ENCODE measurements around the gene CLASP1.

CLASP1 gene

DNA sequence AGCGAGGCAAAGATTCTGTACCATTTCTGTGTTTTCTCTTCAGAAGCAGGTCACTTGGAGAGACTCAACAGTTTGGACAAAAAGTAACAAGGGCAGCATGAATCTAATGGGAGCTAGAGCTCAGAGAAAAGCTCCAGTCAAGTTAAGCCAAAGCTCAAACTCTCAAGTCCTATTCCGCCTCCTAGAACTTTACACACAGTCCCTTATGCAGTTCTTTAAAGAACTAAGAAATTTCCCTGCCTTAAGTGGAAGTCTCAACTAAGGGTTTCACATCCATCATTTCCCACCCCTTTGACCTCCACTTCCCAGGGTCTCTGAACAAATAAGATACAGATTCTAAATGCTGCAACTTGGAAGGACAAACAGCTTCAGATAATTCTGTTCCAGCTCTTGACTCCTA, 239.9 kb downstream of the CLASP1 start:
- H3K4me1 ChIP-seq (ENCODE audit: insufficient read depth, low read length): no peaks in the 10 kb centered on the region
- H3K27me3 ChIP-seq (ENCODE audit: insufficient read depth, low read length): no peaks in the 10 kb centered on the region
- H2AFZ ChIP-seq (ENCODE audit: low read depth, low read length): no peak overlapping the region
- H3K36me3 ChIP-seq (ENCODE audit: insufficient read depth, low read length): peaks cover 49% of the 10 kb centered on the region
- H3K4me3 ChIP-seq (ENCODE audit: low read length): no peak overlapping the region
- H3K9me3 ChIP-seq (ENCODE audit: low read length): no peaks in the 10 kb centered on the region

DNA sequence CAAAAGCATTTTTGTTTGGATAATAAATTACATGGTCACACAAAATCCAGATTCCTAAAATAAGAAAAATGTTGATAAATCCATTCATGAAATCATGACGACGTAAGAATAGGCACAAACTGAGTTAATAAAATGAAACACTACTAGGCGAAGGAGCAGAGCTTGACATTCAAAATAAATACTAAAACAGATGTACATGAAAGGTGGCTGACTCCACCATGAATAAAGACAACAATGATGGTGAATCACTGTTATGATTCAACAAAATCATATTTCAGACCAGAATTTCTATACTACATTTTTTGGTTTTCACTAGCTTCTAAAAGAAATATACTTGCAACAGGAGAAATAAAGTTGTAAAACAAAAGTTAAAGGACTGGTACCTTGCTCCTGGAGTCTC, 240.6 kb downstream of the CLASP1 start:
- Histone ChIP-seq H3K4me1 (ENCODE audit: insufficient read depth, low read length) (no peaks in the 10 kb centered on the region), H3K27me3 (ENCODE audit: insufficient read depth, low read length) (no peaks in the 10 kb centered on the region), H3K9me3 (ENCODE audit: low read length) (no peaks in the 10 kb centered on the region), H3K4me3 (ENCODE audit: low read length) (no peak overlapping the region), H3K36me3 (ENCODE audit: insufficient read depth, low read length) (peaks cover 49% of the 10 kb centered on the region), H2AFZ (ENCODE audit: low read depth, low read length) (no peak overlapping the region)

DNA sequence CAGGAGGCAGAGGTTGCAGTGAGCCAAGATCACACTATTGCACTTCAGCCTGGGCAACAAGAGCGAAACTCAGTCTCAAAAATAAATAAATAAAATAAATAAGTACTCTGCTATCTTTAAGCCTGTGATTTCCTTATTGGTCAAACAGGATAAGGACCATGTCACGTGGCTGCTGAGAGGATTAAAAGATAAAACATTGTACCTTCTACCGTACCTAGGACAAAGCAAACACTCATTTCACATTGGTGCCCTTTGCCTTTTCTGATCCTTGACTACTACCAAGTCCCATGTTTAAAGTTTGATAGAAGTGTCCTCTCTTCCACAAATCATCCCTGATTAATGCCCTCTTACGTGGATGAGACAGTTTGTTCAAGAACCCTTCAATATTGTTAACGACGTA, 244.0 kb downstream of the CLASP1 start:
- Histone ChIP-seq H3K36me3 (ENCODE audit: insufficient read depth, low read length) (peaks cover 71% of the 10 kb centered on the region), H3K4me1 (ENCODE audit: insufficient read depth, low read length) (no peaks in the 10 kb centered on the region), H3K9me3 (ENCODE audit: low read length) (no peaks in the 10 kb centered on the region), H3K27me3 (ENCODE audit: insufficient read depth, low read length) (no peaks in the 10 kb centered on the region), H2AFZ (ENCODE audit: low read depth, low read length) (no peak overlapping the region), H3K4me3 (ENCODE audit: low read length) (no peak overlapping the region)

DNA sequence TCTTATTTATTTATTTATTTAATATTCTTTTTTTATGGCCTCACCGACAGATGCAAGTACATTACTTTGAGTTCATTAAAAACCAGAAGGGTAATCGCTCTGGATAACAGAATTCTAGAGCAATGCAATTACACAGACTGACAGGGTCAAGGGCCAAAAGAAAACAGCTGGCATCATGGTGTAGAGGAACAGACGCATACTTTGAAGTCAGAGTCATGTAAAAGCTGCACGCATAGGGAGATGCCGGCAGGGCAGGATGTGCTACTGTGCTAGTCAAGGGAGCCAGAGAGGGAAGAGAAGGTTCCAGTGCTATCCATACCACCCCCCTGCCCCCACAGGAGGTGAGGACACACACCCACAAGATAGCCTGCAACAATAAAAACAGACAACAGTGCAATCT, 249.1 kb downstream of the CLASP1 start:
- H3K27me3 ChIP-seq (ENCODE audit: insufficient read depth, low read length): no peaks in the 10 kb centered on the region
- no peak overlapping the region for H3K4me3 ChIP-seq (ENCODE audit: low read length)
- no peaks in the 10 kb centered on the region for H3K4me1 ChIP-seq (ENCODE audit: insufficient read depth, low read length)
- no peak overlapping the region for H2AFZ ChIP-seq (ENCODE audit: low read depth, low read length)
- peaks cover 67% of the 10 kb centered on the region for H3K36me3 ChIP-seq (ENCODE audit: insufficient read depth, low read length)
- no peaks in the 10 kb centered on the region for H3K9me3 ChIP-seq (ENCODE audit: low read length)

DNA sequence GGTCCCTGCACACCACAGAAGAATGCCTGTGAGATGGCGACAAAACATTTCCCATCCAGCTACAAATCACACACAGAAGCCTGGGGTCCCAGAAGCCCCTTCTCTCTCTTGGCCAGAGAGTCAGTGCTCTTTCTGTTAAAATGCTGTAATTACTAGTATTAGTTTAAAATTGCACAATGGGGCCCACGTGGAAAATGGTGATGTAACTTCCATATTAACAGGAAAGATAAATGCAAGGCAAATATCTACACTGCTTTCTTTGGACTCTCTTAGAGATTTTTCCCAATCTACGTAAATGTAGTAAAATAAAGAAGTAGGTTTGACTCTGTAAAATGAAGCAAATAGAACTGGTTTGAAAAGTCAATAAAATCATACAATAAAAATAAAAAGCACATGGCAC, 250.4 kb downstream of the CLASP1 start:
- no peaks in the 10 kb centered on the region for H3K4me1 ChIP-seq (ENCODE audit: insufficient read depth, low read length)
- H3K27me3 ChIP-seq (ENCODE audit: insufficient read depth, low read length): no peaks in the 10 kb centered on the region
- peaks cover 73% of the 10 kb centered on the region for H3K36me3 ChIP-seq (ENCODE audit: insufficient read depth, low read length)
- no peaks in the 10 kb centered on the region for H3K9me3 ChIP-seq (ENCODE audit: low read length)
- no peak overlapping the region for H3K4me3 ChIP-seq (ENCODE audit: low read length)
- H2AFZ ChIP-seq (ENCODE audit: low read depth, low read length): no peak overlapping the region

DNA sequence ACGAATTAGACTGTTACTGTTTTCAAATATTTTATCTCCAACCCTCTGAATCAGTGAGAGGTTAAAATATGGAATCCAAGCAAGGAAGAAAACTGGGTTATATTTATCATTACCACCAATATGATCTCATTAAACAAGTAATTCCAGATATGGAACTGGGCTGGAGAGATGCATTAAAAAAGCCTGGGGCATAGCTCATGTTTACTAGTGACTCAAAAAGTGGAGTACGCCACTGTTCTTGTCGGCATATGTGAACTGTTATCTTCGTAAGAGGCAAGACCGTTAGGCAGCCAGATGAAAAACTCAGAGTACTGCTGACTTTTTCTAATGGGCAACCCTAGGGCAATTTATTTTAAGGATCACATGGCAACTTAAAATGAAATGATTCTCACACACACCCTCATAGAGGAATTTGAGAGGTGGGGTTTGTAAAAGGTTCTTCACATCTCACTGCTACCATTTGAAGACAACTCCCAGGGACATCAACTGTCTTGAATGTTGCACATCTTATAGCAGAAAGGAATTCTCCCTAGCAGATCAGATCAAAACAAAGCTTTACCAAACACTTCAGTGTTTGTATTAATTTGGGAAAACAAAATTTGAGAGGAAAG, 259.1 kb downstream of the CLASP1 start:
- H2AFZ ChIP-seq (ENCODE audit: low read depth, low read length): no peak overlapping the region
- no peaks in the 10 kb centered on the region for H3K9me3 ChIP-seq (ENCODE audit: low read length)
- no peaks in the 10 kb centered on the region for H3K27me3 ChIP-seq (ENCODE audit: insufficient read depth, low read length)
- H3K4me3 ChIP-seq (ENCODE audit: low read length): no peak overlapping the region
- no peaks in the 10 kb centered on the region for H3K4me1 ChIP-seq (ENCODE audit: insufficient read depth, low read length)
- peaks cover 52% of the 10 kb centered on the region for H3K36me3 ChIP-seq (ENCODE audit: insufficient read depth, low read length)

DNA sequence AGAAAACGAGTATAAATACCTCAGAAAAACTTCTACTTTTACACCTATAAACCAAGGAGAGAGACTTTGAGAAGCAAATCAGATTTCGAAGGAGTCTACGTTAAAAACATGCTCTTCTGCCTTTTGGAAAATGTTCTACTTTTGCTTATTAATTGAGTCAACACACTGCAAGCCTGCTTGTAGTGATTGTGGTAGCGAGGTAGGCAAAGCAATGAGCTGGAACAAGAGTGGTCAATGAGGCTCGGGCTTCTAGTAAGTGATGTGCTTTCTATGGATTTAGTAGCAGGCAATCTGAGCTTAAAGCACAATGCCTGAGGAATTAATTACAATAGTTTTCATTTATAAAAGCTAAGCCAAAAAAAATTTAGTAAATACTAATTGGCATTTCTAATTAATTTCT, 260.9 kb downstream of the CLASP1 start:
- Histone ChIP-seq H3K36me3 (ENCODE audit: insufficient read depth, low read length) (peaks cover 51% of the 10 kb centered on the region), H3K4me1 (ENCODE audit: insufficient read depth, low read length) (no peaks in the 10 kb centered on the region), H3K4me3 (ENCODE audit: low read length) (no peak overlapping the region), H3K9me3 (ENCODE audit: low read length) (no peaks in the 10 kb centered on the region), H2AFZ (ENCODE audit: low read depth, low read length) (no peak overlapping the region), H3K27me3 (ENCODE audit: insufficient read depth, low read length) (no peaks in the 10 kb centered on the region)

DNA sequence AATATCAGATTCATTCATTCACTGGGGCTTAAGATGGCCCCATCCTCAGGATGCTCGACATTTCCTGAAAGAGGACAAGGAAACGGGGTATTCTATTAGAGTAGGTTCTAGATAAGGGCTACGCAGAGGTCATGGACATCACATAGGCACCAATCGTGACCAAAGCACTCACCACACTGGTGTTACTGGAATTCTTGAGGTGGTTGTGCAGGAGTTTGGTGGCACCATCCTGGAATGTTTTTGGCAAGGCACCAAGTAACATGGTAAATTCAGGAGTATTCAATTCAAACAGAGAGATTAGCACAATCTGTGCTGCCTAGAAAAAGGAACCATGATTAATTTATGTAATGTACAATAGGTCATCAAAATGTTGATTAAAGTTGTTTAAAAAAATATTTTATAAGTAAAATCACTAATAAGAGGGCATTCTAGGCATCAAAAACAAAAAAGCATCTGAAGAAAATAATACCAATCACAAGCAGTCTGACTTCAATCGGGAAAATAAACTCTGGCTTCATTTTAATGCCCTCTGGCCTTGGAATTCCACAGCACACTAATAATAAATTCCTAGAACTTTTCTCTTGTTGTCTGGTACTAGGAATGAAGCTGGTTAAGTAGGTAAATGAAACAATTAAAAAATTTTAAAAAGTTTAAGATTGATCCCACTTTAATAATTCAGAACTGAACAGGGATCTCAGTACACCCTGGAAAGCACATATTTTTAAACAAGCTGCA, 261.5 kb downstream of the CLASP1 start:
- Histone ChIP-seq H2AFZ (ENCODE audit: low read depth, low read length) (no peak overlapping the region), H3K36me3 (ENCODE audit: insufficient read depth, low read length) (peaks cover 53% of the 10 kb centered on the region)

DNA sequence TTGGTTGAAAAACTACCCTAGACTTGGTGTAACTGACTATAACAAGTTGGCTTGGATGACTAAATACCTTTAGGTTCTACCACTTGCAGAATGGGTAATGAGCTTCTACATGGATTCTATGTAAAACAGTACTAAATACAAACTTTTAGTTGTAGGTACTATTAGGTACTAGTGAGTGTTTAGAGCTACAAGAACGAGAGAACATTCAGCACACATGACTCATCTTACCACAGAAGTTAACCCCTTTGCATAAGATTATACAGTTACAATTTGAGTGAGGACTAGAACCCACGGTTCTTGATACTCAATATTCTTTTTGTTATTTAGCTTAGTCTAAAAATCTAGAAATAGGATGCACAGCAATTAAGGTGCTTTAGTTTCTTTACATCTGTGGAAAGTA, 262.6 kb downstream of the CLASP1 start:
- Histone ChIP-seq H3K36me3 (ENCODE audit: insufficient read depth, low read length) (peaks cover 62% of the 10 kb centered on the region), H3K9me3 (ENCODE audit: low read length) (no peaks in the 10 kb centered on the region)

More for the DNA sequence above, 261.5 kb downstream of the CLASP1 start:
- Histone ChIP-seq H3K4me1 (ENCODE audit: insufficient read depth, low read length) (no peaks in the 10 kb centered on the region), H3K9me3 (ENCODE audit: low read length) (no peaks in the 10 kb centered on the region), H3K4me3 (ENCODE audit: low read length) (no peak overlapping the region), H3K27me3 (ENCODE audit: insufficient read depth, low read length) (no peaks in the 10 kb centered on the region)

DNA sequence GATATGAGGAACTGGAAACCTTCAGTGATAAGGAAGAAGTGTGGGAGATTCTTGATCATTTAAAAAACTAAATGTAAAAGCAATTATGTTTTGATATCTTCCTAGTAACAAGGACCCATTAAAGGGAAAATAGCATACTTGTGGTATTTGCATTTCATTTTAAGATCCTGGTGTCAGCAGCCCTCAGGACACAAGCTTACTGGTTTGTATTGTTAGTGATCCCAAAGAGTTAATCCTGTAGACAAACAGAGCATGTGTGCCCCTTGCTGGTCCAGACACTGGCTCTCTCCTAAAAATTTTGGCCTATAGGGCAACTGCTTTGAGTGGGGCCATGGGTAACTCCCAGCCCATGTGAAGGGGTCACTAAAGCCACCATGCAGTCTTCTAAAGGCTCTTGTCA, 263.2 kb downstream of the CLASP1 start:
- no peaks in the 10 kb centered on the region for H3K4me1 ChIP-seq (ENCODE audit: insufficient read depth, low read length)
- H3K36me3 ChIP-seq (ENCODE audit: insufficient read depth, low read length): peaks cover 67% of the 10 kb centered on the region
- no peaks in the 10 kb centered on the region for H3K27me3 ChIP-seq (ENCODE audit: insufficient read depth, low read length)
- H3K4me3 ChIP-seq (ENCODE audit: low read length): no peak overlapping the region
- no peaks in the 10 kb centered on the region for H3K9me3 ChIP-seq (ENCODE audit: low read length)
- no peak overlapping the region for H2AFZ ChIP-seq (ENCODE audit: low read depth, low read length)

More for the DNA sequence above, 262.6 kb downstream of the CLASP1 start:
- Histone ChIP-seq H2AFZ (ENCODE audit: low read depth, low read length) (no peak overlapping the region), H3K4me1 (ENCODE audit: insufficient read depth, low read length) (no peaks in the 10 kb centered on the region), H3K4me3 (ENCODE audit: low read length) (no peak overlapping the region), H3K27me3 (ENCODE audit: insufficient read depth, low read length) (no peaks in the 10 kb centered on the region)

DNA sequence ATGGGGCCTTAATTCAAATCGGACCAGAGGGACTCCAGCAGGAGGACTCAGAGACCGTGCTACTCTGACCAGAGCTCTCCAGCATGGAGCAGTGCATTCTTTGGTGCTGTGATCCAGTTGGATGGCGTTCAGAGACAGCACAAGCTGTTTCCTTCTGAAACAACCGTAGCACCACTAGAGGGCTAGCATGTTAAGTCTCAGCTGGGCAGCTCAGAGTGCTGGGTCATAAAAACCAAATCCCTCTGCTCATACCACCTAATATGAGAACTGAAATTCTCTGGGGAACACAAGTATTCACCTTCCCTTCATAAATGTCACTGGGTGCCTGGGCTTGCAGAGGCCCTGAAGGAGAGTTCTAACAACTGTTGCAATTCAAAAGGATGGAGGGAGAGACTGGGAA, 266.5 kb downstream of the CLASP1 start:
- no peak overlapping the region for H2AFZ ChIP-seq (ENCODE audit: low read depth, low read length)
- no peaks in the 10 kb centered on the region for H3K27me3 ChIP-seq (ENCODE audit: insufficient read depth, low read length)
- H3K4me1 ChIP-seq (ENCODE audit: insufficient read depth, low read length): peaks cover 7% of the 10 kb centered on the region
- peaks cover 77% of the 10 kb centered on the region for H3K36me3 ChIP-seq (ENCODE audit: insufficient read depth, low read length)
- no peak overlapping the region for H3K4me3 ChIP-seq (ENCODE audit: low read length)
- no peaks in the 10 kb centered on the region for H3K9me3 ChIP-seq (ENCODE audit: low read length)

DNA sequence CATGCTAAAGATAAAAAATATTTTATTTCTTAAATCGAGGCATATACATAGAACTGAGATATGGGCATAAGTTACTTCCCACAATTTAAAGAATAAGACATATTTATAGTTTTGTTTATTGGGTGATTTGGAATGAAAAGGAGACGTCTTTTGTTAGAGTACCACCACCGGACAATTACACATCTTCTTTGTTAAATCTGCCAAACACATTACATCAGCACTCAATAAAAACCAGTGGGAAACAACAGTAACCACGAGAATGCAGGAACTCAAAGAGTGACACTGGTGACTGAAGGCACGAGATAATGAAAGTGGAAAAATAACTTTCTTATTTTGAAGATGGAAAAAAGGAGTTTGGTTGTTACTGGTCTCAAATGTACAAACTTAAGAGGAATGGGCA, 271.6 kb downstream of the CLASP1 start:
- Histone ChIP-seq H3K4me3 (ENCODE audit: low read length) (no peak overlapping the region), H3K36me3 (ENCODE audit: insufficient read depth, low read length) (peaks cover 75% of the 10 kb centered on the region), H2AFZ (ENCODE audit: low read depth, low read length) (no peak overlapping the region), H3K4me1 (ENCODE audit: insufficient read depth, low read length) (peaks cover 8% of the 10 kb centered on the region), H3K27me3 (ENCODE audit: insufficient read depth, low read length) (no peaks in the 10 kb centered on the region), H3K9me3 (ENCODE audit: low read length) (no peaks in the 10 kb centered on the region)

DNA sequence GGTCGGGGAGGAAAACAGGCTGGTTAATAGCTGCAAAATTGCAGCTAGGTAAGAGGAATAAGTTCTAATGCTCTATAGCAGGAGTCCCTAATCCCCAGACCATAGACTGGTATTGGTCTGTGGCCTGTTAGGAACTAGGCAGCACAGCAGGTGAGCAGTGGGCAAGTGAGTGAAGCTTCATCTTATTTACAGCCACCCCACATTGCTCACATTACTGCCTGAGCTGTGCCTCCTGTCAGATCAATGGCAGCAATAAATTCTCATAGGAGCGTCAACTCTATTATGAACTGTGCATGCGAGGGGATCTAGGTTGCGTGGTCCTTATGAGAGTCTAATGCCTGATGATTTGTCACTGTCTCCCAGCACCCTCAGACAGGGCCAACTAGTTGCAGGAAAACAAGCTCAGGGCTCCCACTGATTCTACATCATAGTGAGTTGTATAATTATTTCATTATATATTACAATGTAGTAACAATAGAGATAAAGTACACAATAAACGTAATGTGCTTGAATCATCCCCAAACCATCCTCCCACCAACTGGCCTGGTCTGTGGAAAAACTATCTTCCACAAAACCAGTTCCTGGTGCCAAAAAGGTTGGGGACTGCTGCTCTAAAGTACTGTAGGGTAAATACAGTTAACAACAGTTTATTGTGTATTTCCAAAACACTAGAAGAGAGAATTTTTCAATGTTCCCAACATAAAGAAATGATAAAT, 272.6 kb downstream of the CLASP1 start:
- H3K9me3 ChIP-seq (ENCODE audit: low read length): no peaks in the 10 kb centered on the region
- H3K36me3 ChIP-seq (ENCODE audit: insufficient read depth, low read length): peaks cover 74% of the 10 kb centered on the region
- peaks cover 8% of the 10 kb centered on the region for H3K4me1 ChIP-seq (ENCODE audit: insufficient read depth, low read length)
- no peak overlapping the region for H2AFZ ChIP-seq (ENCODE audit: low read depth, low read length)
- H3K27me3 ChIP-seq (ENCODE audit: insufficient read depth, low read length): no peaks in the 10 kb centered on the region
- H3K4me3 ChIP-seq (ENCODE audit: low read length): no peak overlapping the region
